8988T (cell line): Measurements from ENCODE around the gene SMAD6.

Experiments
- DNase-seq: peaks from one replicate; pipeline ENCODE4 v3.0.0; 2011

Gene SMAD6

DNA sequence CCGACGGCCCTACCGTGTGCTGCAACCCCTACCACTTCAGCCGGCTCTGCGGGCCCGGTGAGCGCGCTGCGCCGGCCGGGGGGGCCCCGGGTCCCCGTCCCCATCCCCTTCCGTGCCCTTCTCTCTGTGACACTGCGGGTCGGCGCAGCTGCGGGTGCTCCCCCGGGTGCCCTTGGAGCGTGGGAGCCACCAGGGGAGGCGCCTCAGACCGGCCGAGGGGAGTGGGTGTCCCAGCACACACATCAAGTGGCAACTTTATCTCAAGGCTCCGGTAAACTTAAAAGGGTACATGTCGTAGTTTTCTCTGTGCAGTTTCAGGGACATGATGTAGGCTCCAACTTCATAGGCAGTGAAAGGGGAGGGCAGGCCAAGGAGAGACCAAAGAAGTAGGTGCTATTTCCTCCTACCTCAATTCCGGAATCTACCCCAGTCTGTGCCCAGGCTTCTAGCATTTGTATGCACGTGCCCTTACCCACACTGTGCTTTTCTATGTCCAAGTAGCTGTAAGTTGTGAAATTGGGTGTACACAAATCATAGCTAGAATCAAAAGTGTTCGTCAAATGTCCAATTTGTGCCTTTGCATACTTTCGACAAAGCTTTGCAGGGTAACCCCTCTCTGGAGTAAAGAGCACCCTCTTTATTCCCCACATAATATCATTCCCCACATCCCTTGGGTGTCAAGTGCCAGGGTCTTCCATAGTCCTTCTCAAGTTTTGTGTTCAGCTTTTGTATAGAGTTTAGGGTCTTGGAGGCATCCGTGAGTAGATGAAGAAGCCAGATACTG, 2.2 kb downstream of the SMAD6 start:
- DNase-seq: no peak

DNA sequence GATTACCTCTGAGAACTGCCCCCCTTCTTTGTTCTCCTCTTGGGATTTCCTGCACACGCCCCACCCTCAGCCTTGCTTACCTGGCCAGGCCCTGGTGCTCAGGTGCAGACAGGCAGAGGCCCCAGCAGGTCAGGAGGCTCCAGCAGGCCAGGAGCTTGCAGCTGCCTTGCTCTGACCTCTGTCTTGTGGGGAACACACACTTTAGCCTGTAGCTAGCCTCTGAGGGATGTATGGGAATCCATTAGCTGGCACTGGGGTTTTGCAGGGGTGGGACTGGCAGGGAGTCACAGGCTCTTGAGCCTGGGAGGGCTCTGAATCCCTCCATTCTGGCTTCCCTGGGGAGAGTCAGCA, 2.7 kb downstream of the SMAD6 start:
- DNase-seq: no peak

DNA sequence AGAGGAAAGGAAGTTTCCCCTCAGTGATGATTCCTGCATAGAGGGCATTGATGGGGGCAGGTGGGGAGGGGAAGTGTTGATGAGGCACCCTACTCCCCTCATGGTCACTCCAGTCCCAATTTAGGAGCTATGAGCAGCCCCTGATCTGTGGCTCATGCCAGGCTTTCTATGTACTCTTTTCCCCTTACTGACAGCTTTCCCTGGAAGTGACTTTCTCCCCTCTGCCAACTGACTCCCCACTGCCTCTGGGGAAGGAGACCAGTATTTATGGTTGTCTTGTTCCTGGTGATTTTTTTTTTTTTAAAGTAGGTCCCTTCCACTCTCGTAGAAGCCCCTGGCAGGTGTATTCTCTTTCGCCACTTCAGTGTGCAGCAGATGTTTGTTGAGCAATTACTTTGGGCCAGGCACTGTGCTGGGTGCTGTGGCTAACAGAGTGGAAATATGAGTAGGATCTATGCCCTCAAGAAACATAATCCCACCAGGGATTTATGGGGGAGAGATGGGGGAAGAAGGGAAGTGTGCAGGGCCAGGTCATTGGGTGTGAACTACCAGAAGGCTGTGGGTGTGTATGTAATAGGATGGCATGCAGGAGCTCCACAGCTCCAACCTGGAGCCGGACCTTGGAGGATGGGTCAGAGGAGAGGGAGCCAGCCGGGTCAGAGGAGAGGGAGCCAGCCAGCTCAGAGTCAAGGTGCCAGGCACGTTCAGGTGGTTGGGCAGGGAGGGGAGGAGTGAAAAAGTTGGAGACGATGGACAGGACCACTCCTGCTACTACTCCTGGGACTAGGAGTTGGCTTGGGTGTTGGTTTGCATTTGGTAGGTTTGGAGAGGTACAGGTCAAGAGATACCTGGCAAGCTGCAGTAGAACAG, 3.5 kb downstream of the SMAD6 start:
- DNase-seq: no peak

DNA sequence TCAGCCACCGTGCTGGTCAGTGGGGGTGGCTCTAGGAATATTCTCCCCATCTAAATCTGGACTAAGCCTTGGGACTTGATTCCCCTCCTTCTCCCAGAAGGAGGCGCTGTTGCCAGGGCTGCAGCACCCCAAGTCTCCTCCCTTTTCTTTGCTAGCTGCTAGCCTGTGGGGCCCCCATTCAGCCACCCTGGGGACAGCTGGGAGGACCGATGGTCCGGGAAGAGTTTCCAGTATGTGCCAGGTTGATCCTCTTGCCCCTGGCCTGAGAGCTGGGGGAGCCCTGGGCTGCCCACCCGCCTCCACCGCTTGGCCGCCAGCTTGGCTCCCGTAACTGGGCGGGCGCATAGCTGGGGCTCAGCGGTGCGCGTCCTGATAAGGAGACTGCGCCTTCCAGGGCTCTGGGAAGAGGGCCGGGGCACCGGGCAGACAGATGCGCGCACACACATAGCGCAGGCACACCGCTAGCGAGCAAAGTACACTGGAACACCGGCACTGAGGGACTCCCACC, 4.2 kb downstream of the SMAD6 start:
- no peak for DNase-seq

DNA sequence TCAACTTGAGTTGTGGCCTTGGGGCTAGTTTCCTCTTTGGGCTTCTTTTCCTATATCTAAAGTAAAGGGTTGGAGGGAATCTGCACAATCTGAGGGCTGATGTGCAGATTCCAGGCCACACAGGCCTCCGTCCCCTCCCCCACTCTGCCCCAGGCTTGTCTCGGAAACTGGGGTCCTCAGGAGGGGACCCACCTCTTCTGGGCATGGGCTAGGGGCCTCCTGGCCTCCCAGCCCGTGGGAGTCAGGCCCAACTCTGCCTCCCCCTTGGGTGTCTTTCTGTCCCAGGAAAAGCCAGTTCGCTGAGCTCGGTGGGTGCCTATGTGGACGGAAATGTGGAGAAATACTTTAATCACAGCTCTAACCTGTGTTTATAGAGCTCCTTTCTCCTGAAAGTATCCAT, 4.8 kb downstream of the SMAD6 start:
- no peak for DNase-seq

DNA sequence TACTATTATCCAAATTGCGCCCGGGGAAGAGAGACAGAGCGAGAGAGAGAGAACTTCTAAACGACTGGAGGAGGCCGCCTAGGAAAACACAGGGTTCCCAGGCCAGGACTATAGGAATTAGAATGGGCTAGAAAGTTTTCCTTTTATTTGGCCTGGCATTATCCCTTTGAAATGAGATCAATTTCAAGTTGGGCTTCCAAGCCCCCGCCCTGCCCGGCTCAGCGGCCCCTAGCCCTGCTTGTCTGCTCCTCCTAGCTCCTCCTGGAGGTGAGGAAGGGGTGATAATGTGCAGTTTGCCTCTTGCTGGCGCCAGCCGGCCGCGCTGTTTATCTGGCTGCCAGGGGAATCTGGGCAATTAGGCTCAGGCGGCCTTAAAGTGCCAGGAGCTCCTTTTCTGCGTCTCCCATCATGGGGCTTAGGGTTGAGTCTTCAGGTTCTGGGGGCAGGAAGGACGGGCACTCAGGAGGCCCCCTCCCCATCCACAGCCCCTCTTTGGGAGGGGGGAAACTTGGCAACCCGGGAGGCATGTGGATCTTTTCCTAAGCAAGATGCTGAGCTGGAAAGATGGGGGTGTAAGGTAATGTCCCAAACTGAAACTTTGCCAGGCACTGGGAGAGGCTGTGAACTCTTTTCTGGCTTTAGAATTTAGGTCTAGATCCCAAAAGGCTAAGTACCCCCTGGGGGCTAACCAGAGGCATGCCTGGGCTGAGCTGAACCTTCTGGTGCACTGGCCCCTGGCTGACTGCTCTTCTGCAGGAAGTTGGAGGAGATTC, 5.5 kb downstream of the SMAD6 start:
- peak; percentile 69 for DNase-seq

DNA sequence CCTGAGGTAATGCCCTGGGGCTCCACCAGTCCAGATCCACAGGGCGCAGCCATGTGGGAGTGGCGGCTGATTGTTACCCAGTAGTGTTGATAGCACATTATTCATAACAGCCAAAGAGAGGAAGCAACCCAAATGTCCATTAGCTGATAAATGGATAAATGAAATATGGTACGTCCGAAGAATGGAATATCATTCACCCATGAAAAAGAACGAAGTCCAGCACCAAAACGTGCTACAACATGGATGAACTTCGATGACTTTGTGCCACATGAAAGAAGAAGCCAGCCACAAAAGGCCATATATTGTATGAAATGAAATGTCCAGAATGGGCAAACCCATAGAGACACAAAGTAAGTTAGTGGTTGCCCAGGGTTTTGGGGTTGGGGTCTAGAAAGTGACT, 6.4 kb downstream of the SMAD6 start:
- DNase-seq: no peak

DNA sequence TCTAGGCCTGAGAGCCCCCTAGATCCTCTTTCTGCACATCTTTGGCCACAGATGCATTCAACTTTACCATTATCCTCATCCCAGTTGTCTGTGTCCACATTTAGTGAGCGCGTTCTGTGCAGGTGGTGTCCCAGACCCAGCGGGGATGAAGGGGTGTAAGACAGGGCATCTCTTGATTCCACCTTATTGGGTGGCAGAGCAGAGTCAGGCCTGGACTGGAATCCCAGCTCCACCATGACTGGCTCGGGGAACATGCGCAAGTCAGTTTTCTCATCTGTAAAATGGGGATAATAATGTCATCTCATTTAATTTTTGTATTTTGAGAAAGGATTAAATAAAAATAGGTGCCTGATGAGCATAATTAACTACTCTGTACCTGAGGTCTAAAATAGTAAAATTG, 7.8 kb downstream of the SMAD6 start:
- DNase-seq: no peak

DNA sequence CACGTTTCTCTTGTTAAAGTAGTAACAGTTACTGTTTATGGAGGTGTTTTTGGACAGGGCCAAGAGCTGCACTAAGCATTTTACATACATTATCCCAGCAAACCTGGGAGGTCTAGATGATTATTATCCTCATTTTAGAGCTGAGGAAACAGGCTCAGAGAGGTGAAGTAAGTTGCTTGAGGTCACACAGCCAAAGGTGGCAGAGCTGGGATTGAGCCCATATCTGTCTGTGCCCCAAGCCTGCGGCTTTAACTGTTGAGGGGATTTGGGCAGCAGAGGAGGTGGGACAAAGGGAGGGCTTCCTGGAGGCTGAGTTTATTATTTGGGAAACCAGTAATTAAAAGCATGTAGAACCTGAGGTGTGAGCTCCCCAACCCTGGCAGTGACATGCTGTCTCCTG, 9.2 kb downstream of the SMAD6 start:
- DNase-seq: no peak

DNA sequence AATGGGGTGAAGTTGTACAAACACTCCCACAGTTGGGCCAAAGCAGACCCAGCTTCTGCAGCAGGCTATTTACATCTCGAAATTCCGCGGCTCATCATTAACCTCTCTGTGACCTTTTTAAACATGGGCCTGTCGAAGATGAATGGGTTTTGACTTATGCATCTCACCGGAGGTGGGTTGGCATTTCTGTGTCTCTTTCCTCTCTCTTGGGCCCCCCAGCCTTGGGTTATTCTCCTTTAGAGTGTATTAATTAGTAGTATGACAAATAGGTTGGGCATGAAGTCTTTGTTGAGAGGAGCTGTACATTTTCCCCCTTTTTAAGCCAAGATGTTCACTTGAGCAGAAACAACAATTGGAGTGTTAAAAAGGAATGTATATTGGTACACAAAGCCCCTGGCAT, 9.8 kb downstream of the SMAD6 start:
- no peak for DNase-seq

DNA sequence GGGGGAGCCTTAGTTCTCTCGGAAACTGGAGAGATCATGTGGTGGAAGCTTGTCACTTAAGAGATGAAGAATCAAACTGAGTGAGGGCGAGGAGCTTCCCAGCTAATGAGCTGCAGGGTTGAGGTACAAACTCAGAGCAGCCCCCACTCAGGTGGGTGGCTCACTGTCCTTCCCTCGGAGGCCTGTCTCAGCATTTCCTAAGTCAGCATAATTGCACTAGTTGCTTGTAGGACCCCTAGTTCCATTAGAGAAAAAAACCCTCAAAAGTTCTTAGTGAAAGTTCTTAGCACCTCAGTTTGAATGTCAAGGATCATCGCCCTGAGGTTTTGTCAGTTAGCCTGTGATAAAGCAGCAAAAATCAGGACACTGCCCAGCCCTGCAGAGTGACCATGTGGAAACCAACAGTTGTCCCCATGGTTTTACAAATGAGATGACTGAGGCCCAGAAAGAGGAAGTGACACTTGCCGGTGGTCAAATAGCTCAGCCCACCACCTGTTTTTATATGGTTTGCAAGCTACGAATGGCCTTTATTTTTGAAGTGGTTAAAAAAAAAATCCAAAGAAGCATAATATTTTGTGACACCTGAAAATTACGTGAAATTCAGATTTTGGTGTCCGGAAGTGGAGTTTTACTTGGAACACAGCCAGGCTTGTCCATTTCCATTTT, 11.9 kb downstream of the SMAD6 start:
- DNase-seq: no peak

DNA sequence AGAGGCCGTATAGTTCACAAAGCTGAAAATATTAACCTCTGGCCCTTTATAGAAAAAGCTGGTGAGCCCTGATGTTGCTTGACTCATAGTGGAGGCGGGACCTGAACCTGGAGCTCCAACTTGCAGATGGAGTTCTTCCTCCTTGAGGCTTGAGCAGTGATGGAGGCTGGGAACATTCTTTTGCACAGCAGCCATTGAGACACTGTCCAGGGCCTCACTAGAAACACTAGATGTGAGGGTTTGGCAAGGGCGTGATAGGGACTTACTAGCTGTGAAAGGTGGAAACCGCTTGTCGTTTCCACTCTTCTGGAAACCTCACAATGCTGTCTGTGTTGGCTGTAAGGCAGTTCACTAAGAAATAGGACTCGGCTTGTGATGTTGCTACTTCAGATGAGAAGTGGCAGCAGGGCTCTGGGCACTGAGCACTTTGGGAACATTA, 12.5 kb downstream of the SMAD6 start:
- DNase-seq: no peak

DNA sequence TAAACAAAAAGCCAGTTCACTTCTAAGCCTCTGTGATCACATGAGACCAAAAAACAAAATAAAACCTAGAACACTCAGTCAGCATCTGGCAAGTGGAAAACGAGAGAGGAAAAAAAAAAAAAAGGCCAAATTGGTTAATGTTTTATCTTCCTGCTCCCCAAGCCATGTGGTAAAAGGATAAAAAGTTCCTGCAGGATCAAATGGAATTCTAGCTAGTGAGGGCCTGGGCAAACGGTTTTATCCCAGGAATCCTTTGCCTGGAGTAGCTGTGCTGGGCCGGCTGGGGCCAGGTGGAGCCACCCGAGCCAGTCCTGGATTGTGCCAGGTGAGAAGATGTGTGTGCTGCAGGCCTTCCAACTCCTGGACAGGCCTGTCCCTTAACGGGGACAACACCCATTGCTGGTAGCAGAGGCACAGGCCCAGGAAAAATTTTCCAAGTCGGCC, 13.2 kb downstream of the SMAD6 start:
- DNase-seq: no peak

DNA sequence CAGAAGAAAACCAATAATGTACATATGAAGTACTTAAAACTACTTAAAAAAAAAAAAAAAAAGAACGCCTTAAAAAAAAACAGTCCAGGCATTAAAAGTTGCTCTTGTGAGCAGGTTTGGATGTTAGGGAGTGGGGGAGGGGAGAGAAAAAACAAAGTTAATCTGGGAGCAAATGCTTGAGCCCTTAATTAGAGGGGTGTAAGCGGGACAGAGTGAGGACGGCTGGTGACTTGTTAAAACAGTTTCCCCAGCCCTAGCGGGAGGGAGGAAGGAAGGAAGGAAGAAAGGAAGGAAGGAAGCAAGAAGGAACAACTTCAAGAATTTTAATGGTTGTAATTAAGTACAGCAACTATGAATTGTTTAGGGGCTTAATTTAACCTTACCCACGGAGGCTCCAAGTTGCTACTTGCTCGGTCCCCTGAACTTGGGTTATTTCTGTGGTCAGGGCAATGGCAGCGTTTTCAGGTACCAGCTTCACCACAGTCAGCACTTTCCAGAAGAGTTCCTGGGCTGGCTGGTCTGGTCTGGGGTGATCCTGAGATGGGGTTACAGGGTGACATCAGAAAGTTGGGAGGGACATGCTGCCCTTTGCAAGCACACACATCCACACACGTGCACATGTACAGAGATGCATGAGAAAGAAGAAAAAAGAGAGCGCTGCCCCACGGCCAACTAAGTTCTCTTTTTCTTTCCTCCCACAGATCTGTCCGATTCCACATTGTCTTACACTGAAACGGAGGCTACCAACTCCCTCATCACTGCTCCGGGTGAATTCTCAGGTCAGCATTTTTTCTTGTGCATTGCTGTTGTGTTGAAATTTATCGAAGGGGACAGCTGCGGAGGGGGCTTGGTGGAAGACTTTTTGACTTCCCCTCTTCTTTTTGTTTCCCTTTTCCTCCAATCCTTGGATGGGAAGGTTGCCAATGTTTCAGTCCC, 14.0 kb downstream of the SMAD6 start:
- DNase-seq: no peak

DNA sequence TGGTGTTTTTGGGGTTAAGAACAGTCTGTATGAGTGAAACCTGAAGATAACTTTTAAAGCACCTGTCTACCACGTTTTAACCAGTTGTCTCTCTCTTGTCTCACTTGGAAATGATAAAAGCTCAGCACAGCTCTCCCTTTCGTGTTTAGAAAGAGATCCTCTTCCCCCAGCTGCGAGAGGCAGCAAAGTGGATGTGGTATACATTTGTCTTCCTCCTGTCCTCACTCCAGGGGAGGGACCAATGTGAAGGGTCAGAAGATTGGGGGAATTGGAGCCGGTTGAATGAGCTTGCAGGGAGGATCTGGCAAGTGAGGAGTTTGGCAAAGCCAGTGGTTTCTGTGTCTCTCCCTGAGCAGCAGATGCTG, 14.6 kb downstream of the SMAD6 start:
- DNase-seq: no peak

DNA sequence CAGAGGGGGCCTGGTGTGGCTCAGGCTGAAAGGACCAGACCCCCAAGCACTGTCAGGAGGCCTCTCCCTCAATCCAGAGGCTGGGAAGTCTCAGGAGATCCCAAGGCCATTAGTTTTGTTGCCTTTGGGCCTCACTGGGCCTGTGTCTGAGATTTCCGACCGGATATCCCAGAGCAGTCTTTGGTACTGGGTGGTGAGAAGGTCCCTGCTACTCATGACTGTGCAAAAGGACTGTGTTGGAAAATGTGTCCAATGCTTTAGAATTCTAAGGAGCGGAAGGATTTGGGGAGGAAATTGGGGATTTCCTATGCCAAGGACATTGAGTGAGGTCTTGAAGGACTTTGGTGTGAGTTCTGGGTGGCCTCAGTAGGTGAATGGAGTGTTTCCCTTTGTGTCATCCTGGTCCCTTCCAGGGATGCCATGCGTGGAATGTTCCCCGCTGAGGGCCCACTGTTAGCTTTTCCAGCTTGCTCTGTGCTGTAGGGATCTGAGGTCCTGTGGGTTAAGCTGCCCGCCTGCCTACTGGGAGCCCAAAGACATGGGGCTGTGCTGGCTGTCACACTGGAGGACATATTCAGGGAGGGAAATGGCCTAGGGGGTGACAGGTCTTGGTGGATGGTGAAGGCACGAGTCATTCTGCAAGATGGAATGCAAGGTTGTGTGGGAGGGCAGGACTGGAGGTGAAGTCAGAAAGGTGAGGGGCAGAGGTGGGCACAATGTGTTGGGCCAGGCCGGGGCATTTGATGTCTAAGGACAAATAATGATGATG, 16.4 kb downstream of the SMAD6 start:
- DNase-seq: no peak

DNA sequence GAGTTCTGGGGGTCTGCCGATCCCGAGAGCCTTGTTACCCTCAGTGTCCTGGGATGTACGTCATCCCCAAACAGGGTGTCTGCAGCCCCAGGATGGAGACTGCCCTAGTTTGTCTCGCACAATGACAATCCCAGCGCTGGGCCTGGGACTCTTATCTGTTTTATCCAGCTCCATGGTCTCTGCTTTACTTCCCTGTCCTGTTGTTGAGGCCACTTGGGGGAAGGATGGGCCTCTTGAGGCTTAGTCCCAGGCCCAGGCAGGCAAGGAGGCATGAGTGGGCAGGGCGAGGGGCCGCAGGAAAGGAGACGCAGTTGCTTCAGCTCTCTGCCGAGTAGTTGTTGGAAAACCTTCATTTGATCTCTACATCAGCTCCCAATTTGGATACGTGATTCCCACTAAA, 17.4 kb downstream of the SMAD6 start:
- DNase-seq: no peak

DNA sequence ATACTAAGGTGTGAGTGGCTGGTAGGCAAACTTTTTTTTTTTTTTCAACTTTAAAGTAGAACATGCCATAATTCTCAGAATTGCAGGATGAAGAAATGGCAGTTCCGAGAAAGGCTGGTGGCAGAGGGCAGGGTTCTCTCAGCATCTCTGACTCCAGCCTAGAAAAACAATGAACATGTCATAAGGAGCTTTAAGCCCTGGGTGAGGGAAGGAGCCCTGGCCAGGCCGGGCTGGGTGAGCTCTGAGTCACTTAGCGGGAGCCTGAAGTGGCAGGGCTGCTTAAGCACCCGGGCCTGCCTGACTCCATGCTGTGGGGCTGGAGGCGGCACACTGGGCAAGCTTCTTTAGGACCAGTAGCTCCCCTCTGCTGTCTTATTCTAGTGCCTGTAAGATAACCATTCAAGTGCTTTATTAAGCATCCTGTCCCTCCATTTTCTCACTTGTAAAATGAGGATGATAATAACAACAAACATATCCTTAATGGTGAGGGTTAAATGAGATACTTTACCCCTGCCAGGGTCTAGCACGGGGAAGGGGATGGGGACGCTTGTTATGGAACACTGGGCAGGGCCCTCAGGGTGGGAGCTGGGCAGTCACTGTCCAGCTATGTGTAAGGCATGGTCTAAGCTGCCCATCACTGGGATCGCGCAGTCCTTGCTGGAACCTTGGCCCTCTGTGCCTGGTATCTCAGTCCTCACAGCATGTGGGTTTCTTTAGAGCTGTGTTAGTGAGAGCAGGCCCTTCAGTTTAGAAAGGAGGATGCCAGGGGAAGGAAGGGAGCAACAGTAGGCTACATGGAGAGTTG, 18.4 kb downstream of the SMAD6 start:
- DNase-seq: no peak

DNA sequence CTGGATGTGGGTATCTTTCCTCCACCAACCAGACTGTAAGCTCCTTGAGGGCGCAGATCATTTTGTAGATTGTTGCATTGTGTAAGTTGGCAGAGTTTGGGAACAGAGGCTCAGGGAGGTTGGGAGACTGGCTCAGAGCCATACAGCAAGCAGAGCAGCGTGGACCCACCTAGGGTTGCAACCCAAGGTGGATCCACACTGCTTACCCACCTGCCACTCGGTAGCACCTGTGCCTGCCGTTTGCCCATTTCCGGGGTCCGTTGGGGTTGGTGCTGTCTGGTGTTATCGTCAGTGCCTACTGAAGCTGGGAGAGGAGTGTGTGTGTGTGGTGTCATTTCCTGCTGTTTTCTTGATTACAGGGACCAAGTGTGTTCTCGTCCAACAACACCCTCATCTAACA, 19.0 kb downstream of the SMAD6 start:
- DNase-seq: no peak

DNA sequence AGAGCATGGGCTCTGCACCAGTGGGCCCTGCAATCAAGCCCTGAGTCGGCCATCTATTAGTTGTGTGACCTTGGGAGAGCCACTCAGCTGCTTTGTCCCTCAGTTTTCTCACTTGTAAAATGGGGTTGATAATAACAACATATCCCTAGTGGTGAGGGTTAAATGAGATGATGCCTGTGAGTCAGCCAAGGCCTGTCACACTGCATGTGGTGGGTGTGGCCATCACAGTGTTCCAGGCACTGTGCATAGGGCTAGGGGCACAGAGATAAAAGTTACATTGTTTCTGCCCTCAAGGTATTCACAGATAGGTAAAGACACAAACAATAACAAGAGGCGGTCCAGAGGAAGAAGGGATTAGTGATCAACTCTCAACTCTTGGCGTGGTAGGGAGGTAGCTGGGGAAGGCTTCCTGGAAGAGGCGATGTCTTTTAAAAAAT, 19.5 kb downstream of the SMAD6 start:
- no peak for DNase-seq
